A673 (cell line): ENCODE measurements around the gene FCHO1. TPM values are rescaled to one million over a fixed set of nuclear protein-coding genes. Genes with fewer than 3 reads are reported as not detected.

ENCODE experiments used
- BruUV-seq: library from RNA; stranded (reverse); fragments of 400-500 nt; replicated peaks from 2 replicates; lab custom pipeline; 2021; lab: Mats Ljungman, UMichigan
- CTCF ChIA-PET: fragments of 300-600 bp; sonication (Branson Sonifier 250); formaldehyde crosslinking; loops from one replicate; lab custom pipeline; 2022; ENCODE audit warnings: antibody characterized with exemption; lab: Charles Lee
- POLR2A ChIA-PET: fragments of 300-600 bp; sonication (Branson Sonifier 250); formaldehyde crosslinking; loops from one replicate; lab custom pipeline; 2022; ENCODE audit warnings: antibody characterized with exemption; ENCODE audit not compliant: low non-redundant PET; lab: Charles Lee
- DNase-seq: peaks from one replicate; pipeline ENCODE4 v3.0.0-alpha.2; 2015; ENCODE audit warnings: low spot score
- H3K27ac ChIP-seq: fragments of 200-600 bp; sonication (generic); 2 replicates; pipeline ENCODE4 v1.5.1; 2016; ENCODE audit warnings: mixed run types, low read depth, mild to moderate bottlenecking, mixed read lengths, antibody characterized with exemption, low read length; ENCODE audit not compliant: poor library complexity, severe bottlenecking
- H3K27me3 ChIP-seq: fragments of 200-600 bp; sonication (generic); replicated peaks from 2 replicates; pipeline ENCODE4 v1.6.1; 2017; ENCODE audit warnings: mixed run types, low read depth, mild to moderate bottlenecking, mixed read lengths, antibody characterized with exemption, low read length; ENCODE audit not compliant: insufficient read depth, poor library complexity
- H3K36me3 ChIP-seq: fragments of 200-600 bp; sonication (generic); 2 replicates; pipeline ENCODE4 v1.6.1; 2016; ENCODE audit warnings: mixed run types, mild to moderate bottlenecking, mixed read lengths, antibody characterized with exemption, low read length; ENCODE audit not compliant: insufficient read depth, poor library complexity, severe bottlenecking
- H3K4me1 ChIP-seq: fragments of 200-600 bp; sonication (generic); 2 replicates; pipeline ENCODE4 v1.6.1; 2017; ENCODE audit warnings: mixed run types, mild to moderate bottlenecking, mixed read lengths, antibody characterized with exemption, low read length; ENCODE audit not compliant: insufficient read depth, poor library complexity, severe bottlenecking
- H3K4me3 ChIP-seq: fragments of 200-600 bp; sonication (generic); 2 replicates; pipeline ENCODE4 v1.5.1; 2016; ENCODE audit warnings: low read depth, mixed run types, mild to moderate bottlenecking, mixed read lengths, low read length; ENCODE audit not compliant: poor library complexity, severe bottlenecking
- H3K9me3 ChIP-seq: fragments of 200-600 bp; sonication (generic); 2 replicates; pipeline ENCODE4 v1.6.1; 2016; ENCODE audit warnings: mixed run types, low read depth, mild to moderate bottlenecking, mixed read lengths, antibody characterized with exemption, low read length; ENCODE audit not compliant: poor library complexity, severe bottlenecking
- CTCF ChIP-seq: fragments of 300-800, 200-600 bp; sonication (generic); conservative IDR thresholded peaks from 2 replicates; pipeline ENCODE4 v1.5.1; 2017; ENCODE audit warnings: low read depth, mild to moderate bottlenecking, antibody characterized with exemption, low read length, moderate library complexity, mixed read lengths
- EZH2 ChIP-seq: fragments of 200-600 bp; sonication (generic); IDR thresholded peaks from 2 replicates; pipeline ENCODE4 v1.6.1; 2017; ENCODE audit warnings: borderline replicate concordance, low read depth, mild to moderate bottlenecking, mixed read lengths, antibody characterized with exemption, low read length; ENCODE audit not compliant: poor library complexity, severe bottlenecking
- intact Hi-C: fragments of 100-400 bp; cut with micrococcal nuclease; formaldehyde crosslinking; loops from one replicate; pipeline ENCODE4 v1.10.0; 2022; ENCODE audit not compliant: unreplicated experiment
- total RNA-seq: library from RNA; stranded (reverse); gene quantifications from 2 replicates; pipeline ENCODE4 v1.2.3, GENCODE V29; 2021

Gene FCHO1
- total RNA-seq, 1 experiment from 2014 or later, result 2.1 TPM

GRCh38 chr19:17837972-17838371, 86.7 kb downstream of the FCHO1 start:
- no TSS peak for BruUV-seq
- no peaks in the 10 kb centered on the region for H3K36me3 ChIP-seq
- H3K4me1 ChIP-seq, result peaks cover 16% of the 10 kb centered on the region

More at GRCh38 chr19:17837972-17838371, 86.7 kb downstream of the FCHO1 start:
- TF ChIP-seq EZH2 (no peak), CTCF (no peak)
- DNase-seq, result no peak
- Histone ChIP-seq H3K27ac (no peak overlapping the region), H3K4me3 (no peak overlapping the region), H3K9me3 (no peaks in the 10 kb centered on the region), H3K27me3 (no peaks in the 10 kb centered on the region)
- POLR2A ChIA-PET, result no interaction called here
- intact Hi-C loops, result no loop called here
- CTCF ChIA-PET, result no interaction called here

Other genes with a start within 250 kb of the FCHO1 start
- gene PGLS, start 239.8 kb upstream of the FCHO1 start, total RNA-seq, result 80.1 and 94.4 TPM in 2 replicates
- 91.3 and 93.5 TPM in 2 replicates for gene COLGALT1, start 195.8 kb upstream of the FCHO1 start, total RNA-seq
- gene UNC13A, start 63.1 kb upstream of the FCHO1 start, total RNA-seq, result 5.8 and 6.8 TPM in 2 replicates
- gene MAP1S, start 32.0 kb upstream of the FCHO1 start, total RNA-seq, result 79.1 and 87.3 TPM in 2 replicates
- gene B3GNT3, start 43.7 kb downstream of the FCHO1 start, total RNA-seq, result not detected in 2 replicates
- not detected in 2 replicates for gene INSL3, start 70.0 kb downstream of the FCHO1 start, total RNA-seq
- gene JAK3, start 96.5 kb downstream of the FCHO1 start, total RNA-seq, result 2.4 and 2.5 TPM in 2 replicates
- 1,852 and 1,889 TPM in 2 replicates for gene RPL18A, start 108.4 kb downstream of the FCHO1 start, total RNA-seq
- not detected in 2 replicates for gene SLC5A5, start 120.5 kb downstream of the FCHO1 start, total RNA-seq
- 131 and 135 TPM in 2 replicates for gene CCDC124, start 181.5 kb downstream of the FCHO1 start, total RNA-seq
- 63.5 and 81.2 TPM in 2 replicates for gene KCNN1, start 215.6 kb downstream of the FCHO1 start, total RNA-seq